HepG2 (cell line): ENCODE data around the gene NT5C3B. TPM values are rescaled to one million over a fixed set of nuclear protein-coding genes. Genes with fewer than 3 reads are reported as not detected.

Experiments
- ATF6 ChIP-seq: sonication (generic); formaldehyde crosslinking; conservative IDR thresholded peaks from 2 replicates; pipeline ENCODE4 v1.4.0; 2020; ENCODE audit warnings: missing genetic modification reagents
- DNMT3B ChIP-seq: conservative IDR thresholded peaks from 2 replicates; pipeline ENCODE4 v1.6.1; 2016; ENCODE audit warnings: missing biosample characterization, control low read depth
- HNF4G ChIP-seq, 2 experiments: sonication (generic) in 1 of 2; formaldehyde crosslinking in 1 of 2; IDR thresholded peaks; 2 replicates each; pipeline versions ENCODE4 v1.4.0 to v1.6.1; 2011 to 2020; ENCODE audit warnings: borderline replicate concordance in 2 of 2, low read depth in 2 of 2, mild to moderate bottlenecking in 2 of 2, low read length in 1 of 2, missing genetic modification reagents in 1 of 2, moderate library complexity in 1 of 2
- MXD4 ChIP-seq: IDR thresholded peaks from 2 replicates; pipeline ENCODE4 v1.6.1; 2016; ENCODE audit warnings: mild to moderate bottlenecking, missing biosample characterization, missing genetic modification reagents
- POLR2A ChIP-seq, 2 experiments: IDR thresholded peaks; 2 replicates each; pipeline ENCODE4 v1.6.1; 2011; ENCODE audit warnings: low read depth in 2 of 2, low read length in 2 of 2, mild to moderate bottlenecking in 1 of 2, moderate library complexity in 1 of 2; ENCODE audit not compliant: insufficient read depth in 1 of 2
- SIX4 ChIP-seq: sonication (generic); formaldehyde crosslinking; IDR thresholded peaks from 2 replicates; pipeline ENCODE4 v1.4.0; 2020; ENCODE audit warnings: missing genetic modification reagents
- YY1 ChIP-seq: IDR thresholded peaks from 2 replicates; pipeline ENCODE4 v1.6.1; 2011; ENCODE audit warnings: low read length, low read depth, moderate library complexity, mild to moderate bottlenecking; ENCODE audit not compliant: insufficient read depth, insufficient replicate concordance
- ZNF292 ChIP-seq: sonication (generic); formaldehyde crosslinking; IDR thresholded peaks from 2 replicates; pipeline ENCODE4 v1.8.1; 2022; ENCODE audit warnings: mild to moderate bottlenecking, low read depth, missing genetic modification reagents, borderline replicate concordance
- ZNF546 ChIP-seq: sonication (generic); formaldehyde crosslinking; conservative IDR thresholded peaks from 2 replicates; pipeline ENCODE4 v1.8.1; 2023; ENCODE audit warnings: mild to moderate bottlenecking, missing genetic modification reagents
- ZNF75D ChIP-seq: sonication (generic); formaldehyde crosslinking; IDR thresholded peaks from 2 replicates; pipeline ENCODE4 v1.8.1; 2023; ENCODE audit warnings: missing genetic modification reagents, mild to moderate bottlenecking, borderline replicate concordance
- polyA plus RNA-seq, 8 experiments: library from polyadenylated mRNA; depleted of rRNA in 3 of 8; stranded (reverse) in 7 of 8; unstranded in 1 of 8; fragments of >200 nt; fragmentation: Illumina TruSeq in 4 of 8; extraction: Trizol in 4 of 8; gene quantifications; 2 replicates each; pipeline versions ENCODE4 v1.2.1 to v1.2.3, GENCODE V29; 2011 to 2016; ENCODE audit warnings: low read depth in 4 of 8, missing spikeins in 1 of 8, mixed read lengths in 1 of 8; ENCODE audit not compliant: insufficient read depth in 1 of 8
- total RNA-seq, 5 experiments: library from RNA; depleted of rRNA; stranded (reverse); fragments of >200 nt; fragmentation: Illumina TruSeq; extraction: Trizol; gene quantifications; 2 replicates each; pipeline ENCODE4 v1.2.3, GENCODE V29; 2016; ENCODE audit warnings: low read depth in 1 of 5
- TF ChIP-seq, protein P1 (sequence below): sonication (generic); formaldehyde crosslinking; IDR thresholded peaks from one replicate; pipeline ENCODE4 v1.5.1; 2020; ENCODE audit warnings: mild to moderate bottlenecking, missing genetic modification reagents; ENCODE audit errors: not compliant biosample characterization
- TF ChIP-seq, protein P2 (sequence below): sonication (generic); formaldehyde crosslinking; IDR thresholded peaks from 2 replicates; pipeline ENCODE4 v1.5.0; 2020; ENCODE audit warnings: mild to moderate bottlenecking, missing genetic modification reagents, borderline replicate concordance

Gene NT5C3B
- total and polyA plus RNA-seq, 2 of the 13 experiments (the other 11 are each of a cell fraction or from before 2014, with no cell fraction given), result 104 to 126 TPM

GRCh38 chr17:41786227-41787020, 49.6 kb downstream of the NT5C3B start, which contains the start of gene JUP (continued):
- TF ChIP-seq, protein P1, sequence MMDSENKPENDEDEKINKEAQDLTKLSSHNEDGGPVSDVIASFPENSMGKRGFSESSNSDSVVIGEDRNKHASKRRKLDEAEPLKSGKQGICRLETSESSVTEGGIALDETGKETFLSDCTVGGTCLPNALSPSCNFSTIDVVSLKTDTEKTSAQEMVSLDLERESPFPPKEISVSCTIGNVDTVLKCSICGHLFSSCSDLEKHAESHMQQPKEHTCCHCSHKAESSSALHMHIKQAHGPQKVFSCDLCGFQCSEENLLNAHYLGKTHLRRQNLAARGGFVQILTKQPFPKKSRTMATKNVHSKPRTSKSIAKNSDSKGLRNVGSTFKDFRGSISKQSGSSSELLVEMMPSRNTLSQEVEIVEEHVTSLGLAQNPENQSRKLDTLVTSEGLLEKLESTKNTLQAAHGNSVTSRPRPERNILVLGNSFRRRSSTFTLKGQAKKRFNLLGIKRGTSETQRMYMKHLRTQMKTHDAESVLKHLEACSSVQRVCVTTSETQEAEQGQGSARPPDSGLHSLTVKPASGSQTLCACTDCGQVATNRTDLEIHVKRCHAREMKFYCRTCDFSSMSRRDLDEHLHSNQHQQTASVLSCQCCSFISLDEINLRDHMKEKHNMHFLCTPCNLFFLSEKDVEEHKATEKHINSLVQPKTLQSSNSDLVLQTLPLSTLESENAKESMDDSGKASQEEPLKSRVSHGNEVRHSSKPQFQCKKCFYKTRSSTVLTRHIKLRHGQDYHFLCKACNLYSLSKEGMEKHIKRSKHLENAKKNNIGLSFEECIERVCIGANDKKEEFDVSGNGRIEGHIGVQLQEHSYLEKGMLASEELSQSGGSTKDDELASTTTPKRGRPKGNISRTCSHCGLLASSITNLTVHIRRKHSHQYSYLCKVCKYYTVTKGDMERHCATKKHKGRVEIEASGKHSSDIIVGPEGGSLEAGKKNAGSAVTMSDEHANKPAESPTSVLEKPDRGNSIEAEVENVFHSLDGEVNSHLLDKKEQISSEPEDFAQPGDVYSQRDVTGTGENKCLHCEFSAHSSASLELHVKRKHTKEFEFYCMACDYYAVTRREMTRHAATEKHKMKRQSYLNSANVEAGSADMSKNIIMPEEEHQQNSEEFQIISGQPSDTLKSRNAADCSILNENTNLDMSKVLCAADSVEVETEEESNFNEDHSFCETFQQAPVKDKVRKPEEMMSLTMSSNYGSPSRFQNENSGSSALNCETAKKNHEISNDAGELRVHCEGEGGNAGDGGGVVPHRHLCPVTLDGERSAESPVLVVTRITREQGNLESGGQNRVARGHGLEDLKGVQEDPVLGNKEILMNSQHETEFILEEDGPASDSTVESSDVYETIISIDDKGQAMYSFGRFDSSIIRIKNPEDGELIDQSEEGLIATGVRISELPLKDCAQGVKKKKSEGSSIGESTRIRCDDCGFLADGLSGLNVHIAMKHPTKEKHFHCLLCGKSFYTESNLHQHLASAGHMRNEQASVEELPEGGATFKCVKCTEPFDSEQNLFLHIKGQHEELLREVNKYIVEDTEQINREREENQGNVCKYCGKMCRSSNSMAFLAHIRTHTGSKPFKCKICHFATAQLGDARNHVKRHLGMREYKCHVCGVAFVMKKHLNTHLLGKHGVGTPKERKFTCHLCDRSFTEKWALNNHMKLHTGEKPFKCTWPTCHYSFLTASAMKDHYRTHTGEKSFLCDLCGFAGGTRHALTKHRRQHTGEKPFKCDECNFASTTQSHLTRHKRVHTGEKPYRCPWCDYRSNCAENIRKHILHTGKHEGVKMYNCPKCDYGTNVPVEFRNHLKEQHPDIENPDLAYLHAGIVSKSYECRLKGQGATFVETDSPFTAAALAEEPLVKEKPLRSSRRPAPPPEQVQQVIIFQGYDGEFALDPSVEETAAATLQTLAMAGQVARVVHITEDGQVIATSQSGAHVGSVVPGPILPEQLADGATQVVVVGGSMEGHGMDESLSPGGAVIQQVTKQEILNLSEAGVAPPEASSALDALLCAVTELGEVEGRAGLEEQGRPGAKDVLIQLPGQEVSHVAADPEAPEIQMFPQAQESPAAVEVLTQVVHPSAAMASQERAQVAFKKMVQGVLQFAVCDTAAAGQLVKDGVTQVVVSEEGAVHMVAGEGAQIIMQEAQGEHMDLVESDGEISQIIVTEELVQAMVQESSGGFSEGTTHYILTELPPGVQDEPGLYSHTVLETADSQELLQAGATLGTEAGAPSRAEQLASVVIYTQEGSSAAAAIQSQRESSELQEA (CRISPR knock-in tag), result peak; percentile 26
- TF ChIP-seq DNMT3B (CRISPR knock-in tag) (no peak), ATF6 (no peak), SIX4 (CRISPR knock-in tag) (no peak), ZNF292 (CRISPR knock-in tag) (no peak), ZNF546 (CRISPR knock-in tag) (0 out of 2 replicates have a peak, but pooled peaks have one; percentile 44), ZNF75D (CRISPR knock-in tag) (no peak), MXD4 (CRISPR knock-in tag) (peak; percentile 82), YY1 (peak; percentile 64), HNF4G (IDR thresholded peaks at IDR 0.05; ENCODE audit: borderline replicate concordance, low read depth, low read length) (peak; percentile 32; the same call in 1 of the 2 replicates), HNF4G (CRISPR knock-in tag; IDR thresholded peaks at IDR 0.05; ENCODE audit: borderline replicate concordance, low read depth) (peak; percentile 39; the same call in 1 of the 2 replicates), POLR2A (IDR thresholded peaks at IDR 0.05; ENCODE audit: insufficient read depth in 1 of 2, low read depth in 2 of 2, low read length in 2 of 2) (peak; percentile 89 to 97)
- TF ChIP-seq, protein P2, sequence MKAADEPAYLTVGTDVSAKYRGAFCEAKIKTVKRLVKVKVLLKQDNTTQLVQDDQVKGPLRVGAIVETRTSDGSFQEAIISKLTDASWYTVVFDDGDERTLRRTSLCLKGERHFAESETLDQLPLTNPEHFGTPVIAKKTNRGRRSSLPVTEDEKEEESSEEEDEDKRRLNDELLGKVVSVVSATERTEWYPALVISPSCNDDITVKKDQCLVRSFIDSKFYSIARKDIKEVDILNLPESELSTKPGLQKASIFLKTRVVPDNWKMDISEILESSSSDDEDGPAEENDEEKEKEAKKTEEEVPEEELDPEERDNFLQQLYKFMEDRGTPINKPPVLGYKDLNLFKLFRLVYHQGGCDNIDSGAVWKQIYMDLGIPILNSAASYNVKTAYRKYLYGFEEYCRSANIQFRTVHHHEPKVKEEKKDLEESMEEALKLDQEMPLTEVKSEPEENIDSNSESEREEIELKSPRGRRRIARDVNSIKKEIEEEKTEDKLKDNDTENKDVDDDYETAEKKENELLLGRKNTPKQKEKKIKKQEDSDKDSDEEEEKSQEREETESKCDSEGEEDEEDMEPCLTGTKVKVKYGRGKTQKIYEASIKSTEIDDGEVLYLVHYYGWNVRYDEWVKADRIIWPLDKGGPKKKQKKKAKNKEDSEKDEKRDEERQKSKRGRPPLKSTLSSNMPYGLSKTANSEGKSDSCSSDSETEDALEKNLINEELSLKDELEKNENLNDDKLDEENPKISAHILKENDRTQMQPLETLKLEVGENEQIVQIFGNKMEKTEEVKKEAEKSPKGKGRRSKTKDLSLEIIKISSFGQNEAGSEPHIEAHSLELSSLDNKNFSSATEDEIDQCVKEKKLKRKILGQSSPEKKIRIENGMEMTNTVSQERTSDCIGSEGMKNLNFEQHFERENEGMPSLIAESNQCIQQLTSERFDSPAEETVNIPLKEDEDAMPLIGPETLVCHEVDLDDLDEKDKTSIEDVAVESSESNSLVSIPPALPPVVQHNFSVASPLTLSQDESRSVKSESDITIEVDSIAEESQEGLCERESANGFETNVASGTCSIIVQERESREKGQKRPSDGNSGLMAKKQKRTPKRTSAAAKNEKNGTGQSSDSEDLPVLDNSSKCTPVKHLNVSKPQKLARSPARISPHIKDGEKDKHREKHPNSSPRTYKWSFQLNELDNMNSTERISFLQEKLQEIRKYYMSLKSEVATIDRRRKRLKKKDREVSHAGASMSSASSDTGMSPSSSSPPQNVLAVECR, result peak; percentile 91
